Activated naive CD4-positive, alpha-beta T cell treated with anti-CD3 and anti-CD28 coated beads, Interleukin-2, amount 50 U/mL, for 24 hours (primary cell): ENCODE data around the gene MORC2.

ENCODE experiments used
- H3K27ac Mint-ChIP-seq: one replicate; pipeline ENCODE4 v1.8.0; 2021; ENCODE audit warnings: mild to moderate bottlenecking, mixed read lengths
- H3K27me3 Mint-ChIP-seq: one replicate; pipeline ENCODE4 v1.8.0; 2021; ENCODE audit warnings: mixed read lengths
- H3K36me3 Mint-ChIP-seq: one replicate; pipeline ENCODE4 v1.8.0; 2021; ENCODE audit warnings: mixed read lengths
- H3K4me1 Mint-ChIP-seq: one replicate; pipeline ENCODE4 v1.8.0; 2021; ENCODE audit warnings: mixed read lengths
- H3K4me3 Mint-ChIP-seq: one replicate; pipeline ENCODE4 v1.8.0; 2021; ENCODE audit warnings: mild to moderate bottlenecking, mixed read lengths
- H3K9me3 Mint-ChIP-seq: one replicate; pipeline ENCODE4 v1.8.0; 2021; ENCODE audit warnings: mixed read lengths

Gene MORC2

GRCh38 chr22:30968015-30968923 is at the start of gene MORC2:
Gene MORC2 (minus strand): TSS chr22:30968774. CDS start chr22:30967889, 885 bp downstream.
- peaks cover 51% of the 10 kb centered on the region for H3K36me3 Mint-ChIP-seq
- H3K4me3 Mint-ChIP-seq: peak within 1 kb of the TSS; percentile 96
- H3K4me1 Mint-ChIP-seq: peaks cover 66% of the 10 kb centered on the region
- H3K27ac Mint-ChIP-seq: peak within 1 kb of the TSS; percentile 98
- H3K9me3 Mint-ChIP-seq: peaks cover 25% of the 10 kb centered on the region
- H3K27me3 Mint-ChIP-seq: no peaks in the 10 kb centered on the region

DNA sequence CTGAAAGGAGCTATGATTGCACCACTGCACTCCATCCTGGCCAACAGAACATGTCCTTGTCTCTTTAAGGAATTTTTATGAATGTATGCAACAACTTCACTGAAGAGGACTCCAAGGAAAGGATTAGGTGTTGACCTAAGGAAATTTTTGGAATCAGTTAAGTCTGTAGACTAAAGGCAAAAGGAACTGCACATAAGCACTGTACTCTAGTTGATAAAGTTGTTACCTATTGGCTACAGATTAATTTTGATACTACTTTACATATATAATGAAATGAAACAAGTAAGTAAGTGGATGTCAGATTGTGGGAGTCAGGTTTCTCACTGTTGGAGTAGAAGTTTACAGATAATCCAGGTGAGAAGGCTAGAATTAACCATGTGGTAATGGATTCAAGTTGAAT is 37.0 kb upstream of the MORC2 start:
- H3K9me3 Mint-ChIP-seq: no peaks in the 10 kb centered on the region
- H3K27me3 Mint-ChIP-seq: no peaks in the 10 kb centered on the region
- H3K36me3 Mint-ChIP-seq: no peaks in the 10 kb centered on the region
- no peaks in the 10 kb centered on the region for H3K4me1 Mint-ChIP-seq
- H3K27ac Mint-ChIP-seq: no peak overlapping the region
- H3K4me3 Mint-ChIP-seq: no peak overlapping the region

DNA sequence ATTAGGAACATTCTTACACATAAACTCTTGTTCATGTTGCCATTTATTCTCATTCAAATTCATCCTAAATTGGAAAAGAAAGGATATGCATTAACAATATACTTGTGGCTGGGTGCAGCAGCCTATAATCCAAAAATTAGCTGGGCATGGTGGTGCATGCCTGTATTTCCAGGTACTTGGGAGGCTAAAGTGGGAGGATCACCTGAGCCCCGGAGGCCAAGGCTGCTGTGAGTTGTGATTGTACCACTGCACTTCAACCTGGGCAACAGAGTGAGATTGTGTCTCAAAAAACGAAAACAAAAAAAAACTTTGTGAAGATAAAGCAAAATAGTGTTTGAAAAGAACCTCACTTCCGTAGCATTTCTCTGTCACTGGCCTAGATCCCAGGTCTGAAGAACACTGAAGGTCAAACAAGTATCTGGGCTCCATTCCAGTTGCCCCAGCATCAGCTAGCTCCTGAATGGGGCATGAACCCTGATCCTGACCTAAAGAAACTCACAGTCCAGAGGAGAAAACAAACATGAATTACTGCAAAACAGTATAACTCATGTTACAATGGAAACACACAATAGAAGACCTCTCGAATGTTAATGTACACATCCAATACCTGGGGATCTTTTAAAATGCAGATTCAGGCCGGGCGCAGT is 32.7 kb upstream of the MORC2 start:
- H3K36me3 Mint-ChIP-seq: no peaks in the 10 kb centered on the region
- H3K27me3 Mint-ChIP-seq: no peaks in the 10 kb centered on the region
- H3K4me1 Mint-ChIP-seq: no peaks in the 10 kb centered on the region
- H3K9me3 Mint-ChIP-seq: no peaks in the 10 kb centered on the region
- H3K27ac Mint-ChIP-seq: no peak overlapping the region
- H3K4me3 Mint-ChIP-seq: no peak overlapping the region

GRCh38 chr22:30998329-30998728 is 29.8 kb upstream of the MORC2 start:
- Mint-ChIP-seq H3K4me1 (no peaks in the 10 kb centered on the region), H3K36me3 (no peaks in the 10 kb centered on the region), H3K27ac (no peak overlapping the region), H3K4me3 (no peak overlapping the region), H3K9me3 (no peaks in the 10 kb centered on the region), H3K27me3 (no peaks in the 10 kb centered on the region)

DNA sequence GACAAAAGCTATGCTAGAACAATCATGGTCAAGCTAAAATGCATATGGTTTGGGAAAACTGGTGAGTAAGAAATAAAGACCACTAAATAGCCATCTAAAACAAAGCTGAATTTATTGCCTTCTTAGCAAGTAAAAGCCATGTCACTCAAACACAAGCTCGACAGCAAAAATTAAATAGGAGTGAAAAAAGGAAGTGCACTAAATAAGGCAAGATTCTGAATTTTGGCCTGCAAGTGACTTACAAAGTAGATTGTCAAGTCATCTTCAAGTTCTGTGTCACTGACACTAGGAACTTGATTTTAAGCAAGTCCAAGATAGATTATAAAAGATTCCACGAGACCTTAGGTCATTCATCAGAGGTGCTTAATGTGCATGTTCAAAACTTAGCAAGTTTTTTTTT is 27.9 kb upstream of the MORC2 start:
- H3K9me3 Mint-ChIP-seq: no peaks in the 10 kb centered on the region

GRCh38 chr22:30994960-30995359 is 26.4 kb upstream of the MORC2 start:
- Mint-ChIP-seq H3K9me3 (peaks cover 7% of the 10 kb centered on the region), H3K27ac (no peak overlapping the region), H3K27me3 (no peaks in the 10 kb centered on the region), H3K4me3 (no peak overlapping the region), H3K4me1 (no peaks in the 10 kb centered on the region), H3K36me3 (no peaks in the 10 kb centered on the region)

More for the DNA sequence above, 27.9 kb upstream of the MORC2 start:
- no peaks in the 10 kb centered on the region for H3K4me1 Mint-ChIP-seq
- H3K4me3 Mint-ChIP-seq: no peak overlapping the region
- no peaks in the 10 kb centered on the region for H3K27me3 Mint-ChIP-seq
- H3K36me3 Mint-ChIP-seq: no peaks in the 10 kb centered on the region
- H3K27ac Mint-ChIP-seq: no peak overlapping the region

- Mint-ChIP-seq H3K27me3 (no peaks in the 10 kb centered on the region), H3K4me3 (no peak overlapping the region), H3K9me3 (peaks cover 7% of the 10 kb centered on the region), H3K4me1 (no peaks in the 10 kb centered on the region), H3K36me3 (no peaks in the 10 kb centered on the region), H3K27ac (no peak overlapping the region)
Observed at GRCh38 chr22:30992565-30992964, 24.0 kb upstream of the MORC2 start.

- peaks cover 7% of the 10 kb centered on the region for H3K9me3 Mint-ChIP-seq
- no peak overlapping the region for H3K4me3 Mint-ChIP-seq
- H3K4me1 Mint-ChIP-seq: no peaks in the 10 kb centered on the region
- H3K27me3 Mint-ChIP-seq: no peaks in the 10 kb centered on the region
- H3K36me3 Mint-ChIP-seq: peaks cover 2% of the 10 kb centered on the region
- no peak overlapping the region for H3K27ac Mint-ChIP-seq
Observed at GRCh38 chr22:30990690-30991089, 22.1 kb upstream of the MORC2 start.

GRCh38 chr22:30989474-30989873 is 20.9 kb upstream of the MORC2 start:
- no peaks in the 10 kb centered on the region for H3K4me1 Mint-ChIP-seq
- H3K36me3 Mint-ChIP-seq: peaks cover 2% of the 10 kb centered on the region
- no peaks in the 10 kb centered on the region for H3K27me3 Mint-ChIP-seq
- H3K27ac Mint-ChIP-seq: no peak overlapping the region
- peaks cover 11% of the 10 kb centered on the region for H3K9me3 Mint-ChIP-seq
- no peak overlapping the region for H3K4me3 Mint-ChIP-seq

- Mint-ChIP-seq H3K27me3 (no peaks in the 10 kb centered on the region), H3K9me3 (peaks cover 22% of the 10 kb centered on the region), H3K4me3 (no peak overlapping the region), H3K27ac (no peak overlapping the region), H3K4me1 (no peaks in the 10 kb centered on the region), H3K36me3 (peaks cover 3% of the 10 kb centered on the region)
Observed at GRCh38 chr22:30985561-30986208, 17.1 kb upstream of the MORC2 start.

- Mint-ChIP-seq H3K36me3 (peaks cover 5% of the 10 kb centered on the region), H3K27ac (no peak overlapping the region), H3K4me1 (no peaks in the 10 kb centered on the region), H3K9me3 (peaks cover 18% of the 10 kb centered on the region), H3K4me3 (no peak overlapping the region), H3K27me3 (no peaks in the 10 kb centered on the region)
Observed at GRCh38 chr22:30984317-30984716, 15.7 kb upstream of the MORC2 start.

DNA sequence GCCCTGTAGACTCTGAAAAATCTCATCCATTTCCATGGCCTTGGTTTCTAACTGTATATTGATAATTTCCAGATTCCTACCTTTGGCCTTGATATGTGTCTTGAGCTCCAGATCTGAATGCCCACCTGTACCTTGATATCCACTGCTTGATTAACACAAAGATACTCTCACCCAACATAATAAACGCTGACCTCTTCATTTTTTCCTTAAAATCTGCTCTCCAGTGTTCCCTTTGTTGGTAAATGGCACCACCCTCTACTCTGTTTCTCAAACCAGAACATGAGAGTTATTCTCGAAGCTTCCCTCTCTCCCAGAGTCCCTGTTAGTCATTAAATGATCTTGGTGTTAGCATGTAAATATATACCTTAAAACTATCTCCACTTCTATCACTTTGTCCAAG is 13.9 kb upstream of the MORC2 start:
- H3K27me3 Mint-ChIP-seq: no peaks in the 10 kb centered on the region
- H3K36me3 Mint-ChIP-seq: peaks cover 9% of the 10 kb centered on the region
- no peak overlapping the region for H3K27ac Mint-ChIP-seq
- no peaks in the 10 kb centered on the region for H3K4me1 Mint-ChIP-seq
- H3K9me3 Mint-ChIP-seq: peaks cover 18% of the 10 kb centered on the region
- H3K4me3 Mint-ChIP-seq: no peak overlapping the region

DNA sequence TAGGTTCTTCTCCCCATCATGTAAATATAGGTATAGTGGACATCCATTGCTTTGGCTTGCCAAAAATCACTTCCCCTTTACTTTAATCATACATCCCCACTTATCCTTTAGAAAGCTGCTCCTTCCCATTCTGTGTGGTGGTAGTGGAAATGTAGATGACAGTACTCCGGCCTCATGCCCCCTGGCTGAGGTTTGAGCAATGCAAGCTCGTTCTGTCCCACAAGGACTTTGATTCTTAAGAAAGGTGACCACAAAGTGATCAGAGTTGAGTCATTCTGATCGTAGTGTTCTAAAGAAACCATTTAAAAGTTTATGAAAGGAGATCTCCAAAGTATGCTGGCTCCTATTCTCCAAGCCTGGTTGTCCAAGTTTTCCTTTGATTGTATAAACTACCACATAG is 11.4 kb upstream of the MORC2 start:
- Mint-ChIP-seq H3K27ac (no peak overlapping the region), H3K4me1 (peaks cover 5% of the 10 kb centered on the region), H3K27me3 (no peaks in the 10 kb centered on the region), H3K36me3 (peaks cover 26% of the 10 kb centered on the region), H3K4me3 (no peak overlapping the region), H3K9me3 (peaks cover 22% of the 10 kb centered on the region)

DNA sequence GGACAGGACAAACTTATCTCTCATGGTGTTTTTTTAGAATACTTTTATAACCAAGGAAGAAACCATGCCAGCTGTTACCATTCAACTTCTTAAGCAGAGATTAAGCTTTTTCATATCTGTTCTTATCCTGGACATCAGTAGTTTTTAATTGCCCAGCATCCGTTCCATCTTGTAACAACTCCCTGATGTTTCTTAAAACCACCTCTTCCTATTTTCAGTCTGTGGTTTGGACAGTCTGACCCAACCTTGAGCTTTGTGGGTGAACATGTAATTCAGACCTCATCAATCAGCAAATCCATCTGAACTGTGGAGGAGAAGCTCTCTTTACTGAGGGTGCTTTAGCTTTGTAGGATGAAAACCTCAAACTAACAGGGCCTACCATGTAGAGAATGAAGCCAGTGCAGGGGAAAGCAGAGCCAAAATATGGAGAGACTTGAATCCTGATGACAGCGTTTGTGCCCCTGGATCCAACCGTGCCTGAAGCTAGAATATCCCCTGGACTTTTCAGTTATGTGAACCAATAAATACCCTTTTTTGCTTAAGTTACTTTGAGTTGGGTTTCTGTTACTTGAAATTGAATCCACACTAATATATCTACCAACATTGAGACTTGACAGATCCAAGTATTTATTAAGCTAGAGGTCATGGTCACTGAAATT is 9.9 kb upstream of the MORC2 start:
- no peak overlapping the region for H3K4me3 Mint-ChIP-seq
- peaks cover 10% of the 10 kb centered on the region for H3K9me3 Mint-ChIP-seq
- peaks cover 38% of the 10 kb centered on the region for H3K36me3 Mint-ChIP-seq
- no peak overlapping the region for H3K27ac Mint-ChIP-seq
- H3K27me3 Mint-ChIP-seq: no peaks in the 10 kb centered on the region
- H3K4me1 Mint-ChIP-seq: peaks cover 12% of the 10 kb centered on the region

DNA sequence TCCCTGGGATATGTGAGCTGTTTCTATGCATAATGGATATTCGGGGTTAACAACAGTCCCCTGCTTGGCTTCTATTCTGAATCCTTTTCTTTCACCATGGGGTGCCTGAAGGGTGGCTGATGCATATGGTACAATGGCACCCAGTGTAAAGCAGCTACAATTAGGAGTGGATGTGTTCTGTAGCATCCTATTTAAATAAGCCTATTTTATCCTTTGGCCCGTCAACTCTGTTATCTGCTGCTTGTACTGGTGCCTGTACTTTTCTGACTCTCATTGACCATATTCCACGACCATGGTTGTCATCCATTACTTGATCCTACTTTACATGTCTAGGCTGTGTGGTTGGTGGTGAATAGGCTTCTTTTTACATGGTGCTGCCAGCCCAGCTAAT is 1.8 kb upstream of the MORC2 start:
- Mint-ChIP-seq H3K4me3 (peak overlapping the region; percentile 96), H3K27me3 (no peaks in the 10 kb centered on the region), H3K9me3 (peaks cover 23% of the 10 kb centered on the region), H3K27ac (peak overlapping the region; percentile 46), H3K36me3 (peaks cover 65% of the 10 kb centered on the region), H3K4me1 (peaks cover 56% of the 10 kb centered on the region)
